Activated T-cell treated with anti-CD3 and anti-CD28 coated beads for 4 hours (primary cell): Measurements from ENCODE around the gene OTOP1.
"Not testable (repeated sequence)": the region's sequence is repeated elsewhere in the genome, so short reads cannot be mapped to it uniquely, and the experiment has no call there.

Source experiments
- DNase-seq: peaks from one replicate; pipeline ENCODE4 v3.0.0-alpha.2; 2020

The OTOP1 gene

DNA sequence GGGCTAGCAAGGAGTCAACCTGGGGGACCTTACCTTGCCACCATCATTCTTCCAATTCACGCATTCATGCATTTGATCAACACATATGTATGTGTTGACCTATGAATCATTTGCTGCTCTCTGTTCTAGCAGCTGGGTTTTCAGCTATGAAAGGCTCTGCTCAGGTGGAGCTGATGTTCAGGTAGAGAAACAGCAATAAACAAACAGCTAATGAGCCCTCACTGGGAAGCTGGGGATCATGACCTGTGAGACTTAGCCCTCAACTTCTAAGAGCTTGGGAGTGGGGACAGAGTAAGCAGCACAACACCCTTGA, 1.6 kb upstream of the OTOP1 start:
- no peak for DNase-seq

DNA sequence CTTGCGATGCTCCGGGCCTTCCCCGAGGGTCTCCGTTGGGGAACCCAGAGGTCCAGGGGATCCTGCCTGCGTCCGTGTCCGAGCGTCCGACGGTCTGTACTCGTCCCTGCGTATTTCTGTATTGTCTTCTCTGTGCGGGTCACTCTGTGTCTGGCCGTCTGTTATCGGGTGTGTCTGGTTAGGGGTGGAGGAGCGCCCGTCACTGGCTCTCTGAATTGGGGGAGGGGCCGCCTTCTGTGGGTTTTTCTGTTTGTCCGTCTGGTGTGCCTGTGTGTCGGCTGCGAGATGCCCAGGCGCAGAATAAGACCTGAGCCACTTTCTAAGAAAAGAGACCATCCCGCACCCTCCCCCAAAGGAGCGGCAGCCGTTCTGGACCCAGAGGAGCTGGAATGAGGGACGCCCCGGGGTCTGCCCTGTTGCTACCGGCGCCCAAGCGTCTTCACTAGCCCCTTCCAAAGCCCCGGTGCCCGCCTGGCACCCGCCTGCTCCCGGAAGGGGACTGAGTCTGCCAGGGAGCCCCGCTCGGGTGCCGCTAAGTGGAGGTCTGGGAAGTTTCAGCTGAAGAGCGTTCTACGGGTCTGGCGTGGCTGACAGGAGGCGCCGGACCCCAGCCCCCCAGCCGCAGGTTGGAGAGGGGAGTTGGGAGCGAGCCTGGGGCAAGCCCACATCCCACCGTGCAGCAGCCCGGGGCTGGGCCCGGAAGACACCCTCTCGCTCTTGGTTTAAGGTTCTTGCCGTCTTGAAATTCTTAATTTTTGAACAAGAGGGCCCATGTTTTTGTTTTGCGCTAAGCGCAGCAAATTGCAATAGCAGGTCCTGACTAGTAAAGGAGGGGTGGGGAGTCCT, 1.0 kb upstream of the OTOP1 start:
- DNase-seq = no peak

GRCh38 chr4:4225915-4226605, 669 bp downstream of the OTOP1 start:
- DNase-seq = no peak

DNA sequence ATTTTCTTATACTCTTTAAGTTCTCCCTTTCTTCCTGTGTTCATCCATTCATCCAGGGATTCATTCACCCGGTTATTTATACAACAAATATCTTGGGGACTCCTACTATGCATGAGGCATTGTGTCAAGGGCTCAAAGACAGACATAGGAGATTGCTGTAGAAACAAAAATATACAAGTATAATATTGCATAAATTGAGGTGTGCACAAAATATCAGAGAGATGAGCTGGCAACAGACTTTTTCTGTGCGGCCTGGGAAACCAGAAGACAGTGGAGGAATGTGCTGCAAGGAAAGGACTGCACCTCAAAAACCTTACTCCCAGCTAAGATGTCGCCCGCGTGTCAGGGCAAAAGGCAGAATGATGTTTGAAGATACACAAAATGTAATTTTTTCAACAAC, 9.6 kb downstream of the OTOP1 start:
- DNase-seq = no peak

DNA sequence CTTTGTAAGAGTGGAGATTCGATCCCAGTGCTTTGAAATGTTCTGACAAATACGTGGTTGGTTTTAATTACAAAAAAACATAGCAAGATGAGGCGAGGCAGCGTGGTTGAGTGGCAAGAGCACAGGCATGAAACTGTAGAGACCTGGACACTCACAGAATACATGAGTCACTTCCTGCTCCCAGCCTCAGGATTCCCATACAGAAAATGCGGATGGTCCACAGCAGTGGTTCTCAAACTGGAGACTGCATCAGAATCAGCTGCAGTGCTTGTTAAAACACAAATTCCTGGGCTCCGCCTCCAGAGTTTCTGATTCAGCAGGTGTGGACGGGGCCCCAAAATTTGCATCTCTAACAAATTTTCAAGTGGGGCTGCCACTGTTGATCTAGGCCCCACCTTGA, 10.1 kb downstream of the OTOP1 start:
- no peak for DNase-seq

GRCh38 chr4:4213674-4214073, 13.1 kb downstream of the OTOP1 start:
- DNase-seq = not testable (repeated sequence)

- DNase-seq = no peak
These were observed 20.5 kb downstream of the OTOP1 start for GRCh38 chr4:4206204-4206603.

DNA sequence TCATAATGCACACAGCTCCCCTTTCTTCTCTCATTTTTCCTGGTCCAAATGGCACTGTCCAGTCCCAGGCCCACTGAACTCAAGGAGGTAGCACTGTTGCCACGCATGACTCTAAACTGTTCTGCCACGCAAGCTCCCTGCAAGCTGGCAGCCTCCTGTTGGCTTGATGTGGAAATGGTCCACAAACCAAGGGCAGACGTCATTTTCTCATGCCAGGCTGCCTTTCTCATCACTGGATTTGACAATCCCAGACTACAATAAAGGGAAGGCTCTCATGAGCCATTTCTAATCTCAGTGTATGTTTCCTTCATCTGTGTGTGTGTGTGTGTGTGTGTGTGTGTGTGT, 22.4 kb downstream of the OTOP1 start:
- DNase-seq = no peak

DNA sequence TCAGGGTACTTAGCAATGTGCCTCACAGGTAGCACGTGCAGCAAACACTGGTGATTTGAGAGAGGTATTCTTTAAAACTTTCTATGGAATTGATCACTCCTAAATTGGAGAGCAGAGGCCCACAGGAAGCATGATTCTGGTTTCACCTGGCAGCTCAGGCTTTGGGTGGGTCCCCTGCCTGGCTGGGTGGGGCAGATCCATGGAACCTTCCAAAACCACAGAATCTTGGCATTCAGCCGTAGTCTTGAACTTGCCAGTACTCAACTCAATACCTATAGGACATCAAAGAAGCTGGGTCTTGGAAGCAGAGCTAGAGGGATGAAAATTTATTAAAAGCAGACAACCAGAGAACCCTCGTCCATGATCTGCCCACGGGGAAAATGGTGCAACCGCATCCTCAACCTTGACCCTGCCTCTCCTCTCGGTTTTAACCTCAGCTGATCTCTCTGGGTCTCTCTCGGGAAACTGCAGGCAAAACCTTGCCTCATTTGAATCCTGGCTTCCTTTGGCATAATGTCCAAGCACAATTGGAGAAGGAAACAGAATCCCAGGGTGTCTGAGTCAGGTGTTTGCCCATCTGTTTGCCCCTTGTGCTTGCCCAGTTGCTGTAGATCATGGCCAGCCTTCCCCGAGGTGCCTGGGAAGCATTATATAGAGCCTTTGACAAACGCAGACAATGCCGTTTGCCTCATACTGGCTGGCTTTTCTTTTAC, 22.9 kb downstream of the OTOP1 start:
- no peak for DNase-seq

DNA sequence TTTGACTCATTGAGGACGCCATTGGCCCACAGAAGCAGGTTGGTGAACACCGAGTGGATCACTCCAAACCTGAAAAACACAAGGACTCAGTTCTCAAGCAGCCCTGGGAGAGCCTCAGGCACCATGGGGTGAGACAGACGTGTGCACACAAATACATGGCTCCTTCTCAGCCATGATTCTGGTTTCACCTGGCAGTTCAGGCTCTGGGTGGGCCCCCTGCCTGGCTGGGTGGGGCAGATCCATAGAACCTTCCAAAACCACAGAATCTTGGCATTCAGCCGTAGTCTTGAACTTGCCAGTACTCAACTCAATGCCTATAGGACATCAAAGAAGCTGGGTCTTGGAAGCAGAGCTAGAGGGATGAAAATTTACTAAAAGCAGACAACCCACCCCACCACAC, 24.2 kb downstream of the OTOP1 start:
- DNase-seq = no peak

DNA sequence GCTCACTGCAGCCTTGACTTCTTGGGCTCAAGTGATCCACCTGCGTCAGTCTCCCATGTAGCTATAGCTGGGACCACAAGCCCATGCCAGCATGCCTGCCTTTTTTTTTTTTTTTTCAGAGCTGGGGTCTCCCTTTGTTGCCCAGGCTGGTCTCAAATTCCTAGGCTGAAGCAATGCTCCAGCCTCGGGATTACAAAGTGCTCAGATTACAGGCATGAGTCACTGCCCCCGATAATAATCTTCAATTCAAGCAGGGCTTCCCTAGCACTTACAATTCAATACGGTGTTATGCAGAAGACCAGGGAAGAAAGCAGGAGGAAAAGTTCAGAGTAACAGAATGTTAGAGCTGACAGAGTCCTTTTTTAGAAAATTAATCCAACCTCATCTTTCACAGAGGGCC, 26.1 kb downstream of the OTOP1 start:
- no peak for DNase-seq

- no peak for DNase-seq
These were observed 31.4 kb downstream of the OTOP1 start for GRCh38 chr4:4195354-4195753.

DNA sequence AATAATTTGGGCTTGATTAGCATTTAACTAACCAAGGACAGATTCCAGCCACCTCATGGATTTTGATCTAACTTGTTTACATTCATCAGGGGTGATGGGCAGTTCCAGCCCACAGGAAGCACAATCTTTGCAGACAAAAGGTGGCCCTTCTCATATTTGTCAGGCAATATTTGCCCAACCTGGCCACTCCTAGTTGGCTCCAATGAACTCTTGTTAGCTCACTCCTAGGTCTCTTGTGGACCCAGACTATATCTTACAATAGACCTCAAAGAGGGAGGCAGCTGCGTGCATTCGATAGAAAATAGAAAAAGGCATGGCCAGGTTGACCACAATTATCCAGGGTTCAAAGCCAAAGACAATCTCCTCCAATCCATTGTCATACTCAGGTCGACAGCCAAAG, 38.2 kb downstream of the OTOP1 start:
- not testable (repeated sequence) for DNase-seq

DNA sequence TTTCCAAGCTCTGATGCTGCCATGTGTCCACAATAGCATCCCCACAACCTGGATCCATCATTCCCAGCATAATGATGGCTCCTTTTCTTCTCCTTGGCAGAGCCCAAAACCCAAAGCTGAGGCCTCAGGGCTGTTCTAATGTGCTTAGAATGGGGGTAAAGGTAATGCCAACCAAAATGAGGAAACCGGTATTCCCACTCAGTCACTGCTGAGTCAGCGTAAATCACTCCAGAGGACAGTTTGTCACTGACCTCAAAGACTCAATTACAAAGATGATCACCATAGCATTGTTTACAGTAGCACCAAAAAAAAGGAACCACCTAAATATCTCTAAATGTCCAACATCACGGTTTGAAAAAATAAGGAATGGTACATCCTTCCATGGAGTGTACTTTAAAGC, 41.2 kb downstream of the OTOP1 start:
- DNase-seq = no peak

DNA sequence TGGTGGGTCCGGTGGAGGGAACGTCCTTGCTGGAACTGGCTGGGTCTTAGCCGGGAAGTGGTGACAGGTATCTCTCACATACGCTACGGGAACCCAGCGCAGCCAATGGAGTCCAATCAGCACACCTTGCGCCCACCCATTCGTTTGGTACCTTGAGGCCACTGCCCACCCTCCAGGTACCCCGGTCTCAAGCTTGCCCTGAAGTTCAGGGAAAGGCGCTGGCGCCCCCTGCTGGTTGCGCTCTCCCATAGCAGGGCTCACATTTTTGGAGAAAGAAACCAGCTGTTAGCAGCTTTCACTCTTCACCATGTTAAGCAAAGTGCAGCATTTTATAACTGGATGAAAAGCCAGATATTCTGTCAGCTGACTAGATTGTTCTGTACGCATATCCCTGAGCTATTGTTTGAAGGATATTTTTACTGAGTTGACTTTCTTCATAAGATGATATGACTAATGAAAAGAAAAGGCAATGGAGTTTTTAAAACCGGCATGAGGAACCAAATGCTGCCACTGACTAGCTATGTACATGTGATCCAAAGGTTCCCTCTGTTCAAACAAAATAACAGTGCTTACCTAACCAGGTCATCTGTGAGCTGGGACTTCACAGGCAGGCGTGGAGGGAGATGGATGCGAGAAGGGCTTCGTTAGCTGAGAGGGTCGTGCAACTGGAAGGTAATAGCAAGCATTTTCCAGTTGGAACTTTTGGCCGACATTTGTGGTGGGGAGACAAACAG, 43.7 kb downstream of the OTOP1 start:
- no peak for DNase-seq

- DNase-seq = no peak
These were observed 56.1 kb downstream of the OTOP1 start for GRCh38 chr4:4170596-4171150.

DNA sequence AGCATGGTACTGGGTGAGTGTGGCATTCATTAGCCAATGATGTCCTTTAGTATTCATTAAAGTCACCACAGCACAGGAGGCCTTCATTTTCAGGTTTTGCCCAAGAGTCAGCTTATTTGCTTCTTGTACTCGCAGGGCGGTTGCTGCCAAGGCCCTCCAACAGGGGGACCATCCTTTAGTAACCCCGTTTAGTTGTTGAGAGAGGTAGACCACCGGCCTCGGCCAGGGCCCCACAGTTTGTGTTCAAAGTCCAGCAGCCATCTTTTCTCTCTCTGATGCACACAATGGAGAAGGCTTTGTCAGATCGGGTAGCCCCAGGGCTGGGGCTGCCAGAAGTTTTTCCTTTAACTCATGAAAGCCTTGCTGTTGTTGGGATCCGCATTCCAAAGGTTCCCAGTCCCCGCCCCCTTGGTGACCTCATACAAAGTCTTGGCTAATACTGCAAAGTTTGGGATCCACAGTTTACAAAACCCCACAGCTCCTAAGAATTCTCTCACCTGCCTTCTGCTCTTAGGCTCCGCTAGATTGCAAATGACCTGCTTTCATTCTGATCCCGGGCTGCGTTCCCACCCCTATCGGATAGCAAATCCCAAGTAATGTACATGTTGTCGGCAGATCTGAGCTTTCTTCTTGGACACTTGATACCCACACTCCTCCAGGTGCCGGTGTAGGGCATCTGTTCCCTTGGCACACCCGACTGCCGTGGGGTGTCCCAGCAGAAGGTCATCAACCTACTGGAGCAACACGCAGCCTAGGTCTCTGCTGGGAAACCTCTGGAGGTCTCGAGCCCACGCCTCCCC, 58.5 kb downstream of the OTOP1 start:
- DNase-seq = not testable (repeated sequence)

DNA sequence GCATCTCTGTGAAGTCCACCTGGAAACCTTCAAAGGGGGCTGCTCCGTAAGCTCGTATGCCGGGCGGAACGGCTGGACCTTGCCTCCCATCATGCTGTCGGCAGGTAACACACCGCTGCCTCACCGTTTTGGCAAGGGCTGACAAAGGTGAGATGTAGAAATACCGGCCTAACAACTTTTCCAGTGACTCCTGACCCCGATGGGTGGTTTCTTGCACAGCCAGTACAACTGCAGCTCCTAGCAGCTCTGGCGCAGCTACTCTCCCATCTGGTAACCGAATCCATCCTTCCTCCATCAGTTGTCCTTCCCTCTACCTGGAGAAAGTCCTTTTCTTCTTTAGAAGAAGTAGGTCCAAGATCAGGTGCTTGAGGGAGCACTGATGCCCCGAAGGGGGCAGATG, 59.7 kb downstream of the OTOP1 start:
- not testable (repeated sequence) for DNase-seq

- DNase-seq = not testable (repeated sequence)
These were observed 60.9 kb downstream of the OTOP1 start for GRCh38 chr4:4165701-4166392.

DNA sequence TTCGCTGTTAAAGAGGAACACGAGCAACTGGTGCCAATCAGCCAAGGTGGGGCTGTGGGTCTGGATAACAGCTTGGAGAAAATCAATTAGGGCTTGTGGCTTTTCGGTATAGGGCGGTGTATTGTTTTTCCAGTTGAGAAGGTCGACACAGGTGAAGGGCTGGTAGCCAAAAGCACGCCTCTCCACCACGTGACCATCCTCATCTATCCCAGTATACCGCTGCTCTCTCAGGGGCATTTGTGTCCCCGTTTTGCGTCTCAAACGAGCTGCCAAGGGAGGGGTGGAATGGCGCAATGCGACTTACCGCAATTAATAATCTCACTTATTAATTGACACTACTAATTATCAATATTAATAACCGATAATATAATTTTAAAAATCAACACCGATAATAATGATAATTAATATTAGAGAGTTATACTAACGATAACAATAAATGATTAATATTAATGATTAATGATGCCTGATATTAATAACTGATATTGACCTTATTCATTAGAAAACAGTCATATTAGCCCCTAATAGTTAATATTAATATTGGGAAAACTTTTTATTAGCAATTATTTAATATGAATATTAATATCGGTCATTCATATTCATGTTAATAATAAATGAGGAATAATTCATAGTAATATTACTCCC, 62.1 kb downstream of the OTOP1 start:
- DNase-seq = not testable (repeated sequence)

DNA sequence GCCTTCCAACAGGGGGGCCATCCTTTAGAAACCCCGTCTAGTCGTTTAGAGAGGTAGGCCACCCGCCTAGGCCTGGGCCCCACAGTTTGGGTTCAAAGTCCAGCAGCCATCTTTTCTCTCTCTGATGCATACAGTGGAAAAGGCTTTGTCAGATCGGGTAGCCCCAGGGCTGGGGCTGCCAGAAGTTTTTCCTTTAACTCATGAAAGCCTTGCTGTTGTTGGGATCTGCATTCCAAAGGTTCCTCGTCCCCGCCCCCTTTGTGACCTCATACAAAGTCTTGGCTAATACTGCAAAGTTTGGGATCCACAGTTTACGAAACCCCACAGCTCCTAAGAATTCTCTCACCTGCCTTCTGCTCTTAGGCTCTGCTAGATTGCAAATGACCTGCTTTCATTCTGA, 64.5 kb downstream of the OTOP1 start:
- not testable (repeated sequence) for DNase-seq
